ENCODE data around the gene CRYL1.

GRCh38 chr13:20399515-20399914, 126.1 kb downstream of the CRYL1 start:
- TF ChIP-seq REST (IDR thresholded peaks at IDR 0.05; ENCODE audit: insufficient read depth in 1 of 2, low read depth in 2 of 2, low read length in 2 of 2) (no peak), POLR2AphosphoS5 (IDR thresholded peaks at IDR 0.05; ENCODE audit: low read depth, low read length) (no peak), FOXP2 (optimal IDR thresholded peaks at IDR 0.05; ENCODE audit: borderline replicate concordance, extremely low read depth, extremely low read length, insufficient read depth) (no peak)
